ENCODE results near the gene NCKAP5. TPM values are rescaled to one million over a fixed set of nuclear protein-coding genes. Genes with fewer than 3 reads are reported as not detected.

The NCKAP5 gene
- total RNA-seq, 1 experiment from 2014 or later = 3.4 TPM

- in situ Hi-C loops (cut with HindIII; ENCODE audit: low pct_unique_long_range_greater_than_20kb, low sequenced_read_pairs) = no loop called here
- no peak for DNase-seq (ENCODE audit: low read depth)
These were observed 609.4 kb downstream of the NCKAP5 start for GRCh38 chr2:132958887-132959286.

- in situ Hi-C loops (cut with HindIII; ENCODE audit: low pct_unique_long_range_greater_than_20kb, low sequenced_read_pairs) = no loop called here
- DNase-seq (ENCODE audit: low read depth) = no peak
These were observed 612.2 kb downstream of the NCKAP5 start for GRCh38 chr2:132955871-132956615.

- DNase-seq (ENCODE audit: low read depth) = no peak
- in situ Hi-C loops (cut with HindIII; ENCODE audit: low pct_unique_long_range_greater_than_20kb, low sequenced_read_pairs) = no loop called here
These were observed 614.5 kb downstream of the NCKAP5 start for GRCh38 chr2:132953771-132954170.

GRCh38 chr2:132951008-132951714, 617.1 kb downstream of the NCKAP5 start:
- DNase-seq (ENCODE audit: low read depth) = no peak
- in situ Hi-C loops (cut with HindIII; ENCODE audit: low pct_unique_long_range_greater_than_20kb, low sequenced_read_pairs) = no loop called here

- in situ Hi-C loops (cut with HindIII; ENCODE audit: low pct_unique_long_range_greater_than_20kb, low sequenced_read_pairs) = no loop called here
- no peak for DNase-seq (ENCODE audit: low read depth)
These were observed 619.2 kb downstream of the NCKAP5 start for GRCh38 chr2:132949108-132949507.

GRCh38 chr2:132948211-132948610, 620.1 kb downstream of the NCKAP5 start:
- in situ Hi-C loops (cut with HindIII; ENCODE audit: low pct_unique_long_range_greater_than_20kb, low sequenced_read_pairs) = no loop called here
- DNase-seq (ENCODE audit: low read depth) = no peak

GRCh38 chr2:132943829-132944228, 624.4 kb downstream of the NCKAP5 start:
- in situ Hi-C loops (cut with HindIII; ENCODE audit: low pct_unique_long_range_greater_than_20kb, low sequenced_read_pairs) = no loop called here
- peak; percentile 61 for DNase-seq (ENCODE audit: low read depth)

- in situ Hi-C loops (cut with HindIII; ENCODE audit: low pct_unique_long_range_greater_than_20kb, low sequenced_read_pairs) = no loop called here
- DNase-seq (ENCODE audit: low read depth) = no peak
These were observed 626.8 kb downstream of the NCKAP5 start for GRCh38 chr2:132941296-132942020.

- DNase-seq (ENCODE audit: low read depth) = no peak
- in situ Hi-C loops (cut with HindIII; ENCODE audit: low pct_unique_long_range_greater_than_20kb, low sequenced_read_pairs) = no loop called here
These were observed 630.6 kb downstream of the NCKAP5 start for GRCh38 chr2:132937629-132938028.

GRCh38 chr2:132936791-132937190, 631.5 kb downstream of the NCKAP5 start:
- in situ Hi-C loops (cut with HindIII; ENCODE audit: low pct_unique_long_range_greater_than_20kb, low sequenced_read_pairs) = no loop called here

GRCh38 chr2:132936261-132936660, 632.0 kb downstream of the NCKAP5 start:
- DNase-seq (ENCODE audit: low read depth) = peak; percentile 2
- in situ Hi-C loops (cut with HindIII; ENCODE audit: low pct_unique_long_range_greater_than_20kb, low sequenced_read_pairs) = no loop called here

More at GRCh38 chr2:132936791-132937190, 631.5 kb downstream of the NCKAP5 start:
- no peak for DNase-seq (ENCODE audit: low read depth)

GRCh38 chr2:132929786-132930185, 638.5 kb downstream of the NCKAP5 start:
- in situ Hi-C loops (cut with HindIII; ENCODE audit: low pct_unique_long_range_greater_than_20kb, low sequenced_read_pairs) = no loop called here

GRCh38 chr2:132923787-132924186, 644.5 kb downstream of the NCKAP5 start:
- DNase-seq (ENCODE audit: low read depth) = no peak
- in situ Hi-C loops (cut with HindIII; ENCODE audit: low pct_unique_long_range_greater_than_20kb, low sequenced_read_pairs) = no loop called here

More at GRCh38 chr2:132929786-132930185, 638.5 kb downstream of the NCKAP5 start:
- DNase-seq (ENCODE audit: low read depth) = no peak

- in situ Hi-C loops (cut with HindIII; ENCODE audit: low pct_unique_long_range_greater_than_20kb, low sequenced_read_pairs) = no loop called here
- no peak for DNase-seq (ENCODE audit: low read depth)
These were observed 652.3 kb downstream of the NCKAP5 start for GRCh38 chr2:132915812-132916549.

- in situ Hi-C loops (cut with HindIII; ENCODE audit: low pct_unique_long_range_greater_than_20kb, low sequenced_read_pairs) = no loop called here
- DNase-seq (ENCODE audit: low read depth) = no peak
These were observed 656.2 kb downstream of the NCKAP5 start for GRCh38 chr2:132911726-132912724.

GRCh38 chr2:132910432-132910831, 657.8 kb downstream of the NCKAP5 start:
- no peak for DNase-seq (ENCODE audit: low read depth)
- in situ Hi-C loops (cut with HindIII; ENCODE audit: low pct_unique_long_range_greater_than_20kb, low sequenced_read_pairs) = no loop called here

GRCh38 chr2:132909427-132909826, 658.8 kb downstream of the NCKAP5 start:
- no peak for DNase-seq (ENCODE audit: low read depth)
- in situ Hi-C loops (cut with HindIII; ENCODE audit: low pct_unique_long_range_greater_than_20kb, low sequenced_read_pairs) = no loop called here

Data from Caki2 (cell line).